Spleen (tissue), 11 donors: ENCODE data around the gene ZNF581. TPM values are rescaled to one million over a fixed set of nuclear protein-coding genes. Genes with fewer than 3 reads are reported as not detected.

Source experiments
- DNase-seq: peaks from one replicate; pipeline ENCODE4 v3.0.0-alpha.2; 2020
- H3K27ac ChIP-seq, 8 donors: fragments of 200-600 bp; sonication (generic) in 7 of 8; 1 replicate in 4 of 8; 2 replicates in 4 of 8; pipeline versions ENCODE4 v1.5.0 to v1.8.0; 2016 to 2021; ENCODE audit warnings: inconsistent platforms in 4 of 8, mild to moderate bottlenecking in 4 of 8, moderate library complexity in 1 of 8
- H3K27me3 ChIP-seq, 7 donors: fragments of 200-600 bp; sonication (generic) in 6 of 7; replicated peaks in 1 of 7; 1 replicate in 4 of 7; 2 replicates in 3 of 7; pipeline versions ENCODE4 v1.5.0 to v1.8.0; 2016 to 2021; ENCODE audit warnings: inconsistent platforms in 3 of 7, mild to moderate bottlenecking in 1 of 7
- H3K36me3 ChIP-seq, 6 donors: fragments of 200-600 bp; sonication (generic) in 5 of 6; 1 replicate in 4 of 6; 2 replicates in 2 of 6; pipeline versions ENCODE4 v1.5.0 to v1.8.0; 2016 to 2021; ENCODE audit warnings: inconsistent platforms in 2 of 6
- H3K4me1 ChIP-seq, 6 donors: fragments of 200-600 bp; sonication (generic) in 5 of 6; 1 replicate in 3 of 6; 2 replicates in 3 of 6; pipeline versions ENCODE4 v1.5.0 to v1.8.0; 2016 to 2021; ENCODE audit warnings: inconsistent platforms in 3 of 6
- H3K4me3 ChIP-seq, 8 donors: fragments of 200-600 bp; sonication (generic) in 7 of 8; 1 replicate in 4 of 8; 2 replicates in 4 of 8; pipeline versions ENCODE4 v1.5.0 to v1.8.0; 2016 to 2021; ENCODE audit warnings: inconsistent platforms in 4 of 8, mild to moderate bottlenecking in 4 of 8, moderate library complexity in 2 of 8
- H3K9me3 ChIP-seq, 8 donors: fragments of 200-600 bp; sonication (generic) in 7 of 8; 1 replicate in 4 of 8; 2 replicates in 4 of 8; pipeline versions ENCODE4 v1.5.0 to v1.8.0; 2016 to 2021; ENCODE audit warnings: inconsistent platforms in 4 of 8
- CTCF ChIP-seq, 11 experiments: fragments of 200-600 bp in 7 of 11; fragments of 450-650 bp in 4 of 11; sonication (generic) in 4 of 11; IDR thresholded peaks in 8 of 11; conservative IDR thresholded peaks in 3 of 11; 1 replicate in 7 of 11; 2 replicates in 4 of 11; pipeline versions ENCODE4 v1.4.0 to v1.8.0; 2016 to 2021; ENCODE audit warnings: antibody characterized with exemption in 11 of 11, inconsistent platforms in 4 of 11, mild to moderate bottlenecking in 1 of 11
- POLR2A ChIP-seq, 3 donors: fragments of 450-650 bp; IDR thresholded peaks; one replicate each; pipeline ENCODE4 v1.5.1; 2017; ENCODE audit warnings: antibody characterized with exemption in 3 of 3, mild to moderate bottlenecking in 1 of 3
- POLR2AphosphoS5 ChIP-seq, 3 donors: sonication (generic); formaldehyde crosslinking; IDR thresholded peaks; one replicate each; pipeline ENCODE4 v1.5.1; 2017; ENCODE audit warnings: antibody characterized with exemption in 3 of 3
- WGBS, 5 donors: extraction: QIAGEN DNeasy Blood & Tissue Kit in 3 of 5; methylation state at CpG; one replicate each; pipeline versions ENCODE4 v1.1.5 to v1.1.7; 2013 to 2018; 5-methylcytosine and 5-hydroxymethylcytosine counted together
- intact Hi-C: fragments of 100-400 bp; cut with DNase I; formaldehyde crosslinking; loops from one replicate; pipeline ENCODE4 v1.15.0; 2023; ENCODE audit warnings: low total_unique reads
- polyA plus RNA-seq, 3 donors: library from polyadenylated mRNA; stranded (reverse); fragments of 200-250 nt; gene quantifications; one replicate each; pipeline ENCODE4 v1.2.1, GENCODE V29; 2013
- total RNA-seq, 7 donors: library from RNA; depleted of rRNA in 3 of 7; stranded (reverse); fragments of >200 nt in 3 of 7; fragmentation: NEBNext Ultra II Directional in 4 of 7; extraction: Animal tissue kit (Norgen Biotek cat#: 25700) in 4 of 7; gene quantifications; one replicate each; pipeline versions ENCODE4 v1.1.0 to v1.2.1, GENCODE V29; 2016 to 2021
- donor health status: healthy with polysubstance abuse.
- donor health status: DM: no; HTN: no; CAD: no; lungs with moderate emphysema.
- donor health status: DM: no; HTN: no; CAD: no.
- donor health status: Bipolar disorder and iron deficiency.
- donor health status: healthy.
- donor health status: DM: no; HTN: no; CAD: no.
- donor health status: DM: yes; HTN: yes; CAD: no.

ZNF581 gene
- total and polyA plus RNA-seq, 10 donors = 21.4 to 46.5 (median 30.2) TPM

- H3K4me1 ChIP-seq = peaks cover 41 to 96% (median 69%) of the 10 kb centered on the region in 6 donors
- H3K27ac ChIP-seq = peak overlapping the region in 2 of 8 donors; percentile 98 to 99
- intact Hi-C loops = no loop called here
- H3K4me3 ChIP-seq = no peak overlapping the region
- no peaks in the 10 kb centered on the region for H3K27me3 ChIP-seq
- H3K9me3 ChIP-seq = no peaks in the 10 kb centered on the region
- no peak for DNase-seq
- peaks cover 0 to 79% (median 53%) of the 10 kb centered on the region in 6 donors for H3K36me3 ChIP-seq
- 78 to 84% (median 80%) methylated on average over 9 of the region's 9 CpGs for WGBS, 5 donors
- TF ChIP-seq CTCF (IDR thresholded peaks at IDR 0.05 in 8 of 11, conservative IDR thresholded peaks at IDR 0.05 in 3 of 11) (no peak), POLR2AphosphoS5 (IDR thresholded peaks at IDR 0.05) (peak in 1 of 3 donors; percentile 24)
Measured at GRCh38 chr19:55673465-55673864, 30.0 kb downstream of the ZNF581 start.

- intact Hi-C loops = no loop called here
- peaks cover 45 to 96% (median 71%) of the 10 kb centered on the region in 6 donors for H3K4me1 ChIP-seq
- peaks cover 0 to 79% (median 53%) of the 10 kb centered on the region in 6 donors for H3K36me3 ChIP-seq
- peak overlapping the region in 3 of 8 donors; percentile 96 to 99 (median 98) for H3K27ac ChIP-seq
- TF ChIP-seq CTCF (IDR thresholded peaks at IDR 0.05 in 8 of 11, conservative IDR thresholded peaks at IDR 0.05 in 3 of 11) (no peak), POLR2A (IDR thresholded peaks at IDR 0.05) (no peak), POLR2AphosphoS5 (IDR thresholded peaks at IDR 0.05) (no peak)
- DNase-seq = no peak
- no peaks in the 10 kb centered on the region for H3K27me3 ChIP-seq
- 72 to 93% (median 85%) methylated on average over 10 to 15 of the region's 15 CpGs for WGBS, 5 donors
- H3K9me3 ChIP-seq = no peaks in the 10 kb centered on the region
- H3K4me3 ChIP-seq = peak overlapping the region in 1 of 8 donors; percentile 94
Measured at GRCh38 chr19:55673889-55674288, 30.4 kb downstream of the ZNF581 start.

GRCh38 chr19:55674459-55674840 lies 31.0 kb downstream of the ZNF581 start:
- TF ChIP-seq CTCF (IDR thresholded peaks at IDR 0.05 in 8 of 11, conservative IDR thresholded peaks at IDR 0.05 in 3 of 11) = no peak
- TF ChIP-seq POLR2A (IDR thresholded peaks at IDR 0.05) = no peak
- no peak for TF ChIP-seq POLR2AphosphoS5 (IDR thresholded peaks at IDR 0.05)
- Histone ChIP-seq H3K4me3 (peak overlapping the region; percentile 59 to 98 (median 86)), H3K36me3 (peaks cover 0 to 79% (median 53%) of the 10 kb centered on the region in 6 donors), H3K4me1 (peaks cover 51 to 96% (median 74%) of the 10 kb centered on the region in 6 donors), H3K27ac (peak overlapping the region; percentile 87 to 99 (median 95)), H3K9me3 (no peaks in the 10 kb centered on the region), H3K27me3 (no peaks in the 10 kb centered on the region)
- 27 to 42% (median 33%) methylated on average over 16 to 17 of the region's 17 CpGs for WGBS, 5 donors
- intact Hi-C loops = no loop called here
- DNase-seq = no peak

- Histone ChIP-seq H3K36me3 (peaks cover 0 to 79% (median 53%) of the 10 kb centered on the region in 6 donors), H3K4me3 (peak within 1 kb of the TSS; percentile 59 to 98 (median 86)), H3K27ac (peak within 1 kb of the TSS; percentile 87 to 99 (median 95)), H3K27me3 (no peaks in the 10 kb centered on the region), H3K4me1 (peaks cover 57 to 96% (median 77%) of the 10 kb centered on the region in 6 donors), H3K9me3 (no peaks in the 10 kb centered on the region)
- 1 to 2% (median 2%) methylated on average over 37 to 101 of the region's 101 CpGs for WGBS, 5 donors
- peak; percentile 93 to 97 (median 94) for TF ChIP-seq POLR2AphosphoS5 (IDR thresholded peaks at IDR 0.05)
- peak in 1 of 3 donors; percentile 29 for TF ChIP-seq POLR2A (IDR thresholded peaks at IDR 0.05)
- peak in 3 of 11 experiments; percentile 3 to 39 (median 26) for TF ChIP-seq CTCF (IDR thresholded peaks at IDR 0.05 in 8 of 11, conservative IDR thresholded peaks at IDR 0.05 in 3 of 11)
- intact Hi-C loops = no loop called here
- DNase-seq = peak; percentile 99
Measured at GRCh38 chr19:55674841-55675660, 31.6 kb downstream of the ZNF581 start, which contains the start of gene EPN1. Gene EPN1 (plus strand): TSS chr19:55675226. CDS start chr19:55678628, 3,402 bp downstream.
